ENCODE results near the gene LYPD4. TPM values are rescaled to one million over a fixed set of nuclear protein-coding genes. Genes with fewer than 3 reads are reported as not detected.

Gene LYPD4
- total RNA-seq, 2 experiments from 2014 or later, result not detected

DNA sequence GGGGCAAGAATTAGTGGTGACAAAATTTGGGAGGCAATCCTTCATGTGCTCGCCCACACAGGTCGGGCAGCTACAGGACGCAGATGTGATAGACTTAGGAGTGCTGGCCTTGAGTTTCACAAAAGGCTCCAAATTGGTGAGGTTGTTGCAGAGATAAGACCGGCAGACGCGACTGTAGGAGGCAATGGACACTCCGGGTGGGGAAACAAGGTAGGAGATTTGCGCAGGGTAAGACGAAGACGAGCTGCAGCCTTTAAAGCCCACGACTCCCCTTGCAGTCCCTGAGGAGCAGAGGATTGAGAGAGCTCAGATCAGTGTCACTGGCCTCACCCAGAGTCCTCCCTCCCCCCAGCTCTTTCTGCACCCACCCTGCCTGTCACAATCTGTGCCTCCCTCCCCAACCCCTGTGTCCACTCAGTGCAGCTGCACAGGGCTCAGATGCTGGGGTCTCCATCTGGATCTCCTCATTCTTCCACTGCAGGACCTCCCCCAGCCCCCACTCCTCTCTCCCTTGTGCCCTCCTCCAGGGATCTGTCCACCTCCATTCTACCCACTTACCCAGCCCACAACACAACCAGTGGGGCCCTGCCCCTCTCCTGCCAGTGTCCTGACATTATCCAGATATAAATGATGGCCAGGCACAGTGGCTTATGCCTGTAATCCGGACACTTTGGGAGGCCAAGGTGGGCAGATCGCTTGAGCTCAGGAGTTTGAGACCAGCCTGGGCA is 6.3 kb downstream of the LYPD4 start:
- POLR2A ChIA-PET, result no interaction called here
- CTCF ChIA-PET, result interaction anchor here (0.6 to 1.3 kb wide), 2 partner anchors 45 to 212 kb away, joined by 3 to 4 read pairs; no protein-coding TSS in a partner anchor

GRCh38 chr19:41821003-41821735 is 23.3 kb downstream of the LYPD4 start:
- POLR2A ChIA-PET, result no interaction called here
- CTCF ChIA-PET, result interaction anchor here (0.7 to 4.9 kb wide), 7 partner anchors 10 to 81 kb away, joined by 3 to 60 read pairs (median 3); partner anchors contain the start of gene CEACAM3

DNA sequence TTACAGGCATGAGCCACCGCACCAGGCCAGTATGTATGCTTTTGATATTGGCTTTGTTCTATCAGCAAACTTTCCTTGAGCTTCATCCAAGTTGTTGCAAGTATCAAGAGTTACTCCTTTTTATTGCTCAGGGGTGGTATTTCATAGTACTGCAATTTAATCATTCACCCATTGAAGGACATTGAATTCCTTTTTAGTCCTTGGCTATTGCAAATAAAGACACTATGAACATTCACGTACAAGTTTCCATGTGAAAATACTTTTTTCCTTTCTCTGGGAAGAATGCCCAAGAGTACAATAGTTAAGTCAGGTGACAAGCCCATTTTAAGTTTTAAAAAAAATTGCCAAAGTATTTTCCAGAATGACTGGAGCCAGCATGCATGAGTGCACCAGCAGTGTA is 27.7 kb downstream of the LYPD4 start:
- ChIA-PET POLR2A (interaction anchor here (0.7 kb wide), 1 partner anchor 35 kb away, joined by 3 read pairs; no protein-coding TSS in a partner anchor), CTCF (no interaction called here)

DNA sequence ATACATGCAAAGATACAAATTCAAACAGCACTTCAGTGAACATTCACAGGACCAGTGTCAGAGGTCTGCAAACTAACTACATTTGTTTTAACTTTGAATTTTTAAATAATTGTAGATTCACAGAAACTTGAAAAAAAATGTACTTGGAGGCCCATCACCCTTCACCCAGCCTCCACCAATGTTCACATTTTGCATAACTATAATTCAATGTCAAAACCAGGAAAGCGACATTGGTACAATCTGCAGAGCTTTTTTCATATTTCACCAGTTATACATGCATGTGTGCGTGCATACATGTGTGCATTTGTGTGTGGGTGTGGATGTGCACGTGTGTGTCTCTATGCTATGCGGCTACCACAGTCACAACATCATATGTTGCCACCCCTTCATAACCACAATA is 29.2 kb downstream of the LYPD4 start:
- POLR2A ChIA-PET, result no interaction called here
- CTCF ChIA-PET, result interaction anchor here (1.5 kb wide), 1 partner anchor 13 kb away, joined by 3 read pairs; no protein-coding TSS in a partner anchor

- POLR2A ChIA-PET, result no interaction called here
These were observed 30.6 kb downstream of the LYPD4 start for GRCh38 chr19:41813911-41814310.

DNA sequence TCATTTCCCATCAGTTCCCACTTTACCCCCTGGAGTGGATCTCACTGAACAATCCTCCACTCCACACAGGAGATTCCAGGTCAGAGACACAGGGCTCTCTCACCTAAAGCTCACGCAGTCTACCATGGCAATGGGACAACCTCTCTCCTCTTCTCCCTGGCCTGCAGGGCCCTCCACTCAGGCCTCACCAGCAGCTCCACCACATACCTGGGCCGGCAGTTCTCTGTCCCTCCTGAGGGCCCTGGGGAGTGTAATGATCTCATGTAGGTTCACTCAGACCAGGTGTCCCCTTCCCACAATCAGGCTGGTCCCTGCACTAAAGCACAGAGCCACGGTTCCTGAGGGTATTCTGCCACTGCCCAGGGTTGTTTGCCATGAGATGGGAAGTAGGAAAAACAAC is 32.5 kb downstream of the LYPD4 start:
- CTCF ChIA-PET, result no interaction called here
- POLR2A ChIA-PET, result no interaction called here

More at GRCh38 chr19:41813911-41814310, 30.6 kb downstream of the LYPD4 start:
- CTCF ChIA-PET, result interaction anchor here (1.5 kb wide), 1 partner anchor 12 kb away, joined by 3 read pairs; no protein-coding TSS in a partner anchor

DNA sequence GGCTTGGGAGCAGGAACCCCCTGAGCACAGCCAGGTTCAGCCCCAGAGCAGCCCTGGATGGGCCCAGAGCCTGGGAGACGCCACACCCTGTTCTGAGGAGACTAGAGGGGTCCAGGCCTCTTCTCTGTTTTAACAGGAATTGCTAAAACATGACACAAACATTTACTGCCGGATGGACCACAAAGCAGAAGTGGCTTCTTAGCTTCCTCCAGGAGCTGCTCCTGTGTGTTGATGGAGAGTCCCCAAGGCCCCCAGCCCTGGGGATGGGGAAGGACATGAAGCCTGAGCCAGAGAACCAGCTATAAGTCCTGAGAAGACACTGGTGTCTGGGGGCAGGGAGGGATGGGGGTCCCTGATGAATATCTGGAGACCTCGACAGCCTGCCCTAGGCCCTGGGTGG is 33.4 kb downstream of the LYPD4 start:
- POLR2A ChIA-PET, result no interaction called here

GRCh38 chr19:41810301-41810700 is 34.2 kb downstream of the LYPD4 start:
- ChIA-PET POLR2A (no interaction called here), CTCF (interaction anchor here (1.2 to 2.0 kb wide), 2 partner anchors 17 to 57 kb away, joined by 3 to 8 read pairs; no protein-coding TSS in a partner anchor)

More for the DNA sequence above, 33.4 kb downstream of the LYPD4 start:
- CTCF ChIA-PET, result interaction anchor here (1.1 to 2.0 kb wide), 3 partner anchors 10 to 58 kb away, joined by 3 to 8 read pairs (median 3); no protein-coding TSS in a partner anchor

DNA sequence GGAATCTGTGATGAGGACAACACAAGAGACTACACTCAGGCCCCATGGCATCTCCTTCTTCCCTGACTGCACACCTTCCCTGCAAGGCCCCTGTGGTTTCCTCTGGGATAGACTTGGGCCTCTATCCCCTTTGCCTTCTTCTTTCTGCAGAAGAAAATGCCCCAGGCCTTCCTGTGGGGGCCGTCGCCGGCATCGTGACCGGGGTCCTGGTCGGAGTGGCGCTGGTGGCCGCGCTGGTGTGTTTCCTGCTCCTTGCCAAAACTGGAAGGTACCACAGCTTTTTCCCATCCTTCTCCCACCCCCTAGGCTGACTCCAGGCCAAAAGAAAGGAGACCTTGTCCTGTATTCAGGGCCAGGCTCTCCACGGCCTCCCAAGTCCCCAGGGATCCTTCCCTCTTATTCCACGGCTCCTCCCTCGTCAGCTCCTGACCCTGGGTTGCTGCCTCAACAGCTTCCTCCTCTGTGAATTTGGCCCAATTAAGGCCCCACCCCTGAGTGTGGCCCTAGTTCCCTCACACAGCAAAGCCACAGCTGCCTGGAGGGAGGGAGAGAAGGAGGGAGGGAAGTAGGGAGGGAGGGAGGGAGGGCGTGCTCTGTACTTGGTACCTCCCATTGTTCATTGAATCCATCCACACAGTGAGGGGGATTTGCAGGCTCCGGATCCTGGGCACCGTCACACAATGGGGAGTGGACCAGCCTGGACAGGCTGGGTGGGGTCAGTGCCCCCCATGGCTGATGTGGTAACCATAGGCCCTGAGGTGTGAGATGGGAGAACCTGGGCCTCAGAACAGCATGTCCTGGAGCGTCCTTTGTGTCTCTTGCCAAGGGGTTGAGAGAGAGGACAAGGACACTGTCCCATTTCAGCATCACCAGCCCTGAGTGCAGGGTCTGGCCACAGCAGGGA is 35.6 kb downstream of the LYPD4 start:
- POLR2A ChIA-PET, result no interaction called here
- CTCF ChIA-PET, result no interaction called here

DNA sequence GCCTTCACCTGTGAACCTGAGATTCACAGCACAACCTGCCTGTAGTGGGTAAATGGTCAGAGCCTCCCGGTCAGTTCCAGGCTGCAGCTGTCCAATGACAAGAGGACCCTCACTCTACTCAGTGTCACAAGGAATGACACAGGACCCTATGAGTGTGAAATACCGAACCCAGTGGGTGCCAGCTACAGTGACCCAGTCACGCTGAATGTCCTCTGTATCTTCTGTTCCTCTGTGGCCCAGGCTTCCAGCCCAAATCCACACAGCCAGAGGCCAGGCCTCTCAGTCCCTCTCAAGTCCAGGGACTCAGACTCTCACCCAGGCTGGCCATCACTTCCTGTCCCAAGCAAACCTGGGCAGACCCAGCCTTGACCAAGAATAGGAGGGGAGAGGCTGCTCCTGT is 37.3 kb downstream of the LYPD4 start:
- ChIA-PET POLR2A (no interaction called here), CTCF (no interaction called here)

DNA sequence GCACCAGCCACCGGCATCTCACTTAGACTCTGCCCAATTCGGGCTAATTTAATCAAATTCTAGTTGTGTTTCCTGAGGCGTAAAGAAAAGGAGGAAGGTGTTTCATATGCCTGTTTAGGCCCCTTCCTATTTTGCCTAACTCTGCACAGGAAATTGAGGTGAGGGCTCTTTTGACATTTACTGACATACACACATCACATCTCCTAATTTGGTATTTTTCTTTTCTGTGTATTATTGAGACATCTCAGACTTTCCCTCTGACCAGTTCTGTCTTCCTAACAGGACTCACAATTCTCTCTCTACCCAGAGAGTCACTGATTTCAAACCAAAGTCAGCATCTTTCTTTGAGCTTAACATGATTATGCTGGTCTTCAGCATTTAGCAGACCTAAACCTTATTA is 40.1 kb downstream of the LYPD4 start:
- CTCF ChIA-PET, result interaction anchor here (1.0 to 1.2 kb wide), 2 partner anchors 9 to 31 kb away, joined by 3 to 4 read pairs; no protein-coding TSS in a partner anchor
- POLR2A ChIA-PET, result no interaction called here

DNA sequence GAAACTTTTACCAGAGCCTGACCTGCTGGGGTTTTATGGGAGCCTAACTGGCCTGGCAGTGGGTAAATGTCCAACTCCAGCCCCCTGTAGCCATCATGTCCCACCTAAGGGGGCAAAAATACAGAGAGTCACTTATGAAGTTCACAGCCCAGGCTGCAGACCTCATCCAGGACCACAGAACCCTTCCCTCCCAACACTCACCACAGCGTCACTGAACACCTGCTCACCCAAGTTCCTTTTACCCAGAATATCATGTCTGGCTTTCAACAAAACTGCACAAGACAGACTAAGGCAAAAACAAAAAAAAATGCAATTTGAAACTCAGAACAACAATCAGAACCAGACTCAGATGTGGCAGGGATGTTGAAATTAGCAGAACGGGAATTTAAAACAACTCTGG is 41.7 kb downstream of the LYPD4 start:
- POLR2A ChIA-PET, result interaction anchor here (0.6 kb wide), 1 partner anchor 437 kb away, joined by 4 read pairs; no protein-coding TSS in a partner anchor

GRCh38 chr19:41801792-41802211 is 42.7 kb downstream of the LYPD4 start:
- POLR2A ChIA-PET, result no interaction called here
- CTCF ChIA-PET, result interaction anchor here (1.0 to 1.3 kb wide), 4 partner anchors 9 to 17 kb away, joined by 3 to 5 read pairs (median 4); no protein-coding TSS in a partner anchor

More for the DNA sequence above, 41.7 kb downstream of the LYPD4 start:
- CTCF ChIA-PET, result interaction anchor here (0.6 to 1.3 kb wide), 5 partner anchors 10 to 1815 kb away, joined by 3 to 5 read pairs (median 3); no protein-coding TSS in a partner anchor

- ChIA-PET POLR2A (no interaction called here), CTCF (interaction anchor here (1.3 to 1.5 kb wide), 2 partner anchors 16 to 35 kb away, joined by 4 read pairs; no protein-coding TSS in a partner anchor)
These were observed 43.5 kb downstream of the LYPD4 start for GRCh38 chr19:41801031-41801430.

- ChIA-PET CTCF (no interaction called here), POLR2A (no interaction called here)
These were observed 45.0 kb downstream of the LYPD4 start for GRCh38 chr19:41799444-41800000.

DNA sequence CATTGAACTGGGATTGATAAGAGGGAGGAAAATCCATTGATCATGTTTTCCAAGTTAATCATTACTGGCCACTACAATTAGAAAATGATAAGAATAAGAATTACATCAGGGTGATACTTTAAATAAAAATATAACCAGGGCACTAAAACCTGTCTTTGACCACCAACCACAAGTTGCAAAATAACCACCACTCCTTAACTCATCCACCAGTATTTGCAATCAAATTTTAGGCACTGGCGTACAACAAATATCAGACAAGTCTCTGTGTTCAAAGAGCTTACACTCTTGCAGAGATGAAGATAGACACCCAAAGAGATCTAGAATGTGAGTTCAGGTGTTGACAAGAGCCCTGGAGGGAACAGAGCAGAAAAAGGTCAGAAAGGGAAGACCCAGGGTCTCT is 47.6 kb downstream of the LYPD4 start:
- CTCF ChIA-PET, result interaction anchor here (0.5 kb wide), 1 partner anchor 21 kb away, joined by 6 read pairs; no protein-coding TSS in a partner anchor
- POLR2A ChIA-PET, result no interaction called here

DNA sequence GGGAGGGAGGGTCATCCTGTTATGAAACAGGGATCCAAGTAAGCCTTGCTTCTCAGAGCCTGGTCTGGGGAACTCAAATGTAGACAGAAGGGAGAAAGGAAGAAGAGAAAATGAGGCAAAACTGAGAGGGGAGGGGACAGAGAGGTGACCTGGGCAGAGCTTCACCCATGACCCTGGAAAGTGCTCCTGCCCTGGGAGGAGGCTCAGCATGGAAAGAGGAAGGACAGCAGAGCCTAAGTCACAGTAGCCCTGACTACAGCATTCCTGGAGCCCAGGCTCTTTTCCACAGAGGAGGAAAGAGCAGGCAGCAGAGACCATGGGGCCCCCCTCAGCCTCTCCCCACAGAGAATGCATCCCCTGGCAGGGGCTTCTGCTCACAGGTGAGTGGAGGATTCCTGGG is 48.1 kb downstream of the LYPD4 start, which contains the start of gene CEACAM3:
TSS of gene CEACAM3 (plus strand) at position 226 of the 400 bp plus-strand sequence. CDS start at position 317, 91 bp downstream.
- CTCF ChIA-PET, result interaction anchor here (5.6 to 6.6 kb wide), 2 partner anchors 23 to 43 kb away, joined by 35 to 60 read pairs; no protein-coding TSS in a partner anchor
- POLR2A ChIA-PET, result no interaction called here

DNA sequence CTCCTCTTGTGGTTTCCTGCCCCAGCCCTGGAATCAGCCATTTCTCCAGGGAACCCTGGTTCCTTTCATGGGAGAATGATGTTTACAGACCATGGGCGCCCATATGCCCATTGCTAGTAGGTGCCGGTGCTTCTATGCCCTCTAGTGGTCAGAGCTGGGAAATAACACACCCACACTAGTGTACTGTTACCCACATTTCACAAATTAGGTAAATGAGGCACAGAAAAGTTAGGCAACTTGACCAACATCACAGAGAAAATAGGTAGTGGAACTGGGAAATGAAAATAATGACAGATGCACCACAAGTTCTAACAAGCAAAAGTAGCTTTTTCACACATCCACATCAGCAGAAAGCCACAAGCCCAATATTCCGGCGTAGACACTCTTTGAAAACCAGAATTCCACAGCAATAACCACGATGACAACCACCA is 49.4 kb downstream of the LYPD4 start:
- ChIA-PET CTCF (interaction anchor here (0.5 to 6.6 kb wide), 16 partner anchors 9 to 1853 kb away, joined by 3 to 60 read pairs (median 5); no protein-coding TSS in a partner anchor), POLR2A (no interaction called here)

DNA sequence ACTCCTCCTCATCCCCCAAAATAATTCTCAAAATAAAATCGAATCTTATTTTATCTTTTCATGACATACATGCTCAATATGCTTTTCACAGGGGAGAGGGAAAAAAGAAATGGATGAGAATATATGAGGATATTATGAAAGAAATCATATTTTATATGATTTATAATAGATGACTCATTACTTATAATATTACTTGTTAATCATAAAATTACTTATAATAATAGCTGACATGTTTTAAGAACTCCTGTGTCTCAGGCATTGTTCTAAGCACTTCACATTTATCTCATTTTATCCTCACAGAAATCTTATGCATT is 51.1 kb downstream of the LYPD4 start:
- CTCF ChIA-PET, result interaction anchor here (0.5 to 6.6 kb wide), 16 partner anchors 9 to 1306 kb away, joined by 3 to 60 read pairs (median 3); partner anchors contain the start of gene ERFL
- POLR2A ChIA-PET, result no interaction called here
